ENCODE data around the gene FOXL2. TPM values are rescaled to one million over a fixed set of nuclear protein-coding genes. Genes with fewer than 3 reads are reported as not detected.

FOXL2 gene
- total and polyA plus RNA-seq, 10 of the 15 experiments (the other 5 are each of a cell fraction or from before 2014, with no cell fraction given) = not detected

DNA sequence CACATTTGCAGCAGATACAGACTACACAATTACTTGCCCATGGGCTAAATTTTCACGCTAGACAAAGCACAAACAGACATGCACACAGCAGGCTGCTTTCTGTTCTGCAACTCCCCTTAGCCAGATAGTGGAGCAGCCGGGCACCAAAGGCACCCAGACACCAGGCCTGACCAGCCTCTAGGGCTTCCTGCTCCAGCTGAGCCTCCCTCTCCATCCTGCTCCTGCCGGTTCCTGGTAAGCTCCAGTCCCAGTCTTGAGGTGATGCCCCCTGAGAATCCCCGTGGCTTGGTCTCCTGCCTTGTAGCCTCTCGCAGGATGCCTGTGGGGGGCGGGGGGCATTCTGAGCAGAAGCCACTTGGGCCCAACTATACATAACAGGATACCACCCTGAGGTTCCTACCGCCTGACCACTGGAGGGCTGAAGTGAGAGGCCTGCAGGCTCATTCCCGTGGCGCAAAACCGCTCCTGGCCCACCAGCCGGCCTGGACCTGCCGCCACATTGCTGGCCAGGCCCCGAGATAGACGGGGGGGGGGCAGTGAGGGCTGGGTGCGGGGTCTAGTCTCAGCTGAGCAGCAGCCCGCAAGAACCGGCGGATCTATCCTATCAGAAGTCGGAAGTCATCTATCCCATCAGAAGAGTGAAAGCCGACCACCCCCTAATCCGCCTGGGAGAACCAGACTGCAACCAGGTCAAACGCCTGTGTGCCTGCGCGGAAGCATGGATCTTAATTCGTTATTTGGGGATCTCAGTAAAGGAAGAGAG lies 3.9 kb downstream of the FOXL2 start:
- no peak overlapping the region for H3K9ac ChIP-seq (ENCODE audit: control insufficient read depth, insufficient read depth, low read length)
- H3K36me3 ChIP-seq (ENCODE audit: control insufficient read depth in 2 of 2, insufficient read depth in 2 of 2, low read length in 1 of 2) = no peaks in the 10 kb centered on the region
- no peak overlapping the region for H2AFZ ChIP-seq (ENCODE audit: control insufficient read depth, low read depth, low read length)
- ChIA-PET SMC1A (ENCODE audit: uncharacterized antibody, unreplicated experiment) (no interaction called here), POLR2A (no interaction called here), RAD21 (ENCODE audit: unreplicated experiment) (no interaction called here), CTCF (interaction anchor here (2.7 kb wide), 1 partner anchor 12 kb away, joined by 9 read pairs; no protein-coding TSS in a partner anchor)
- no peaks in the 10 kb centered on the region for H3K4me1 ChIP-seq (ENCODE audit: control insufficient read depth, insufficient read depth, low read length)
- intact Hi-C loops (cut with micrococcal nuclease; ENCODE audit: unreplicated experiment) (loop anchor here (5.0 to 10.0 kb wide), 2 partner anchors 152 to 259 kb away; no protein-coding TSS in a partner anchor), in situ Hi-C loops (cut with MboI) (loop anchor here (25.0 kb wide), 1 partner anchor 1181 kb away; the partner anchor contains the start of gene SOX14)
- H4K20me1 ChIP-seq (ENCODE audit: control insufficient read depth, insufficient read depth) = no peaks in the 10 kb centered on the region
- no TSS peak for BruUV-seq (replicated peaks)
- ATAC-seq (no peak), FAIRE-seq (no peak), DNase-seq (ENCODE audit: low read depth, low spot score) (no peak)
- no peak overlapping the region for H3K4me2 ChIP-seq (ENCODE audit: control insufficient read depth, insufficient read depth)
- WGBS (ENCODE audit: insufficient coverage, insufficient replicate concordance, low lambda C conversion rate, missing lambda C conversion rate) = 29% methylated on average over 25 of the region's 25 CpGs
- TF ChIP-seq BMI1 (IDR thresholded peaks at IDR 0.05; ENCODE audit: borderline replicate concordance) (peak; percentile 44; the same call in 1 of the 2 replicates), EP300 (IDR thresholded peaks at IDR 0.05; ENCODE audit: borderline replicate concordance in 1 of 2, control insufficient read depth in 1 of 2, low read depth in 2 of 2, low read length in 2 of 2) (no peak), EZH2 (IDR thresholded peaks at IDR 0.05; ENCODE audit: borderline replicate concordance, control insufficient read depth, low read depth, low read length) (0 out of 2 replicates have a peak, but pooled peaks have one; percentile 69), ASH2L (IDR thresholded peaks at IDR 0.05; ENCODE audit: borderline replicate concordance, low read depth) (no peak)
- no peak overlapping the region for H3K4me3 ChIP-seq
- no peak overlapping the region for H3K27ac ChIP-seq (ENCODE audit: control insufficient read depth, insufficient read depth)
- no peaks in the 10 kb centered on the region for H3K79me2 ChIP-seq (ENCODE audit: control insufficient read depth, insufficient read depth, low read length)
- H3K27me3 ChIP-seq (replicated peaks in 1 of 2; ENCODE audit: control insufficient read depth in 2 of 2, insufficient read depth in 2 of 2, low read length in 1 of 2) = peaks cover 22 to 37% of the 10 kb centered on the region in 2 experiments
- H3K9me3 ChIP-seq (replicated peaks; ENCODE audit: control insufficient read depth, insufficient read depth, low read length) = no peaks in the 10 kb centered on the region; the same call in 2 of the 3 replicates

DNA sequence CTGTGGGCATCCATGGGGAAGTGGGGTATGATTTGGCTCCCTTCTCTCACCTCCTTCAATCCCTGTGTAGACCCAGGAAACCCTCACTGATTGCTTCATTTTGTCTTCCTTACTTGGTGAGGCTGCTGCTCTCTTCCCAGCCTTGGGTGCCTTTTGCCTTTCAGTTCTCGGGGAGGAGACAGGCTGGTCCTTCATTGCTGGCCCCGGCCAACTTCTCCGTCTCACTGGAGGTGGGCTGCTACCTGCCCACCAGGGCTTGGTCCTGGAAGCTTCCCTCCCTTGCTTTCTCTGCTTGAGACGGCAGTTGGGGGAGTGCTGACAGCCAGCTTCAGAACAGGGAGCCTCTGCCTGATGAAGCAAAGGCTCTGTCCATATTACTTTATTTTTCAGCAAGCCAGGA lies 4.7 kb downstream of the FOXL2 start:
- ATAC-seq (no peak), DNase-seq (ENCODE audit: low read depth, low spot score) (no peak), FAIRE-seq (no peak)
- ChIA-PET SMC1A (ENCODE audit: uncharacterized antibody, unreplicated experiment) (no interaction called here), POLR2A (interaction anchor here (0.5 kb wide), 1 partner anchor 303 kb away, joined by 3 read pairs; no protein-coding TSS in a partner anchor), CTCF (interaction anchor here (0.9 to 2.7 kb wide), 4 partner anchors 11 to 380 kb away, joined by 3 to 9 read pairs (median 5); no protein-coding TSS in a partner anchor), RAD21 (ENCODE audit: unreplicated experiment) (no interaction called here)
- Histone ChIP-seq H4K20me1 (ENCODE audit: control insufficient read depth, insufficient read depth) (no peaks in the 10 kb centered on the region), H3K27me3 (replicated peaks in 1 of 2; ENCODE audit: control insufficient read depth in 2 of 2, insufficient read depth in 2 of 2, low read length in 1 of 2) (peaks cover 20 to 45% of the 10 kb centered on the region in 2 experiments), H3K4me3 (no peak overlapping the region), H3K4me1 (ENCODE audit: control insufficient read depth, insufficient read depth, low read length) (no peaks in the 10 kb centered on the region), H3K9me3 (replicated peaks; ENCODE audit: control insufficient read depth, insufficient read depth, low read length) (no peaks in the 10 kb centered on the region; the same call in 2 of the 3 replicates), H3K79me2 (ENCODE audit: control insufficient read depth, insufficient read depth, low read length) (no peaks in the 10 kb centered on the region), H2AFZ (ENCODE audit: control insufficient read depth, low read depth, low read length) (no peak overlapping the region), H3K27ac (ENCODE audit: control insufficient read depth, insufficient read depth) (no peak overlapping the region), H3K9ac (ENCODE audit: control insufficient read depth, insufficient read depth, low read length) (no peak overlapping the region), H3K4me2 (ENCODE audit: control insufficient read depth, insufficient read depth) (no peak overlapping the region), H3K36me3 (ENCODE audit: control insufficient read depth in 2 of 2, insufficient read depth in 2 of 2, low read length in 1 of 2) (no peaks in the 10 kb centered on the region)
- in situ Hi-C loops (cut with MboI) (loop anchor here (25.0 kb wide), 1 partner anchor 1180 kb away; the partner anchor contains the start of gene SOX14), intact Hi-C loops (cut with micrococcal nuclease; ENCODE audit: unreplicated experiment) (loop anchor here (5.0 to 10.0 kb wide), 2 partner anchors 153 to 260 kb away; no protein-coding TSS in a partner anchor)
- WGBS (ENCODE audit: insufficient coverage, insufficient replicate concordance, low lambda C conversion rate, missing lambda C conversion rate) = 48% methylated on average over 4 of the region's 4 CpGs
- BruUV-seq (replicated peaks) = no TSS peak
- TF ChIP-seq, protein P1, sequence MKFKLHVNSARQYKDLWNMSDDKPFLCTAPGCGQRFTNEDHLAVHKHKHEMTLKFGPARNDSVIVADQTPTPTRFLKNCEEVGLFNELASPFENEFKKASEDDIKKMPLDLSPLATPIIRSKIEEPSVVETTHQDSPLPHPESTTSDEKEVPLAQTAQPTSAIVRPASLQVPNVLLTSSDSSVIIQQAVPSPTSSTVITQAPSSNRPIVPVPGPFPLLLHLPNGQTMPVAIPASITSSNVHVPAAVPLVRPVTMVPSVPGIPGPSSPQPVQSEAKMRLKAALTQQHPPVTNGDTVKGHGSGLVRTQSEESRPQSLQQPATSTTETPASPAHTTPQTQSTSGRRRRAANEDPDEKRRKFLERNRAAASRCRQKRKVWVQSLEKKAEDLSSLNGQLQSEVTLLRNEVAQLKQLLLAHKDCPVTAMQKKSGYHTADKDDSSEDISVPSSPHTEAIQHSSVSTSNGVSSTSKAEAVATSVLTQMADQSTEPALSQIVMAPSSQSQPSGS (IDR thresholded peaks at IDR 0.05; ENCODE audit: low read length) = no peak
- TF ChIP-seq JUNB (IDR thresholded peaks at IDR 0.05) (no peak), RFX5 (IDR thresholded peaks at IDR 0.05; ENCODE audit: low read depth, low read length) (no peak), TARDBP (IDR thresholded peaks at IDR 0.05; ENCODE audit: borderline replicate concordance) (no peak)
- TF ChIP-seq, protein P2, sequence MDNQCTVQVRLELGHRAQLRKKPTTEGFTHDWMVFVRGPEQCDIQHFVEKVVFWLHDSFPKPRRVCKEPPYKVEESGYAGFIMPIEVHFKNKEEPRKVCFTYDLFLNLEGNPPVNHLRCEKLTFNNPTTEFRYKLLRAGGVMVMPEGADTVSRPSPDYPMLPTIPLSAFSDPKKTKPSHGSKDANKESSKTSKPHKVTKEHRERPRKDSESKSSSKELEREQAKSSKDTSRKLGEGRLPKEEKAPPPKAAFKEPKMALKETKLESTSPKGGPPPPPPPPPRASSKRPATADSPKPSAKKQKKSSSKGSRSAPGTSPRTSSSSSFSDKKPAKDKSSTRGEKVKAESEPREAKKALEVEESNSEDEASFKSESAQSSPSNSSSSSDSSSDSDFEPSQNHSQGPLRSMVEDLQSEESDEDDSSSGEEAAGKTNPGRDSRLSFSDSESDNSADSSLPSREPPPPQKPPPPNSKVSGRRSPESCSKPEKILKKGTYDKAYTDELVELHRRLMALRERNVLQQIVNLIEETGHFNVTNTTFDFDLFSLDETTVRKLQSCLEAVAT (IDR thresholded peaks at IDR 0.05) = no peak
